ENCODE measurements around the gene ZNF652.

The ZNF652 gene

DNA sequence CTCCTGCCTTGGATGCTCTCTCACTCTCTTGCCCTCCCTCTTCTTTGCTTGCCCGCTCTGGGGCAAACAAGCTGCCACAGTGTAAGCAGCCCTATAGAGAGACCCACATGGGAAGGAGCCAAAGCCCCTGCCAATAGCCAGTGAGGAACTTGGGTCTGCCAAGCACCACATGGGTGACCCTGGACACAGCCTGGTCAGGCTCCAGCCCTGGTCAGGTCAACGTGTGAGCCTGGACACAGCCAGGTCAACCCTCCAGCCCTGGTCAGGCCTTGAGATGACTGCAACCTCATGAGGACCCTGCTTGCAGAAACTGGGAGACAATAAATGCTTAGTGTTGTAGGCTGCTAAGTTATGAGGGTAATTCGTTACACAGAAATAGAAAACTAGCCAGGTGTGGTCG is 117.2 kb downstream of the ZNF652 start:
- H3K4me3 ChIP-seq (ENCODE audit: low read length): no peak overlapping the region
- TF ChIP-seq, protein P1, sequence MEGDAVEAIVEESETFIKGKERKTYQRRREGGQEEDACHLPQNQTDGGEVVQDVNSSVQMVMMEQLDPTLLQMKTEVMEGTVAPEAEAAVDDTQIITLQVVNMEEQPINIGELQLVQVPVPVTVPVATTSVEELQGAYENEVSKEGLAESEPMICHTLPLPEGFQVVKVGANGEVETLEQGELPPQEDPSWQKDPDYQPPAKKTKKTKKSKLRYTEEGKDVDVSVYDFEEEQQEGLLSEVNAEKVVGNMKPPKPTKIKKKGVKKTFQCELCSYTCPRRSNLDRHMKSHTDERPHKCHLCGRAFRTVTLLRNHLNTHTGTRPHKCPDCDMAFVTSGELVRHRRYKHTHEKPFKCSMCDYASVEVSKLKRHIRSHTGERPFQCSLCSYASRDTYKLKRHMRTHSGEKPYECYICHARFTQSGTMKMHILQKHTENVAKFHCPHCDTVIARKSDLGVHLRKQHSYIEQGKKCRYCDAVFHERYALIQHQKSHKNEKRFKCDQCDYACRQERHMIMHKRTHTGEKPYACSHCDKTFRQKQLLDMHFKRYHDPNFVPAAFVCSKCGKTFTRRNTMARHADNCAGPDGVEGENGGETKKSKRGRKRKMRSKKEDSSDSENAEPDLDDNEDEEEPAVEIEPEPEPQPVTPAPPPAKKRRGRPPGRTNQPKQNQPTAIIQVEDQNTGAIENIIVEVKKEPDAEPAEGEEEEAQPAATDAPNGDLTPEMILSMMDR (conservative IDR thresholded peaks at IDR 0.05; ENCODE audit: low read depth, low read length): no peak
- no peak for DNase-seq (ENCODE audit: low read depth)

Measured in retinal pigment epithelial cell (primary cell).